GM12801 (cell line): Measurements from ENCODE around the gene SLC2A6.

Experiments used
- TF ChIP-seq, protein P1 (sequence below): IDR thresholded peaks from one replicate; pipeline ENCODE4 v1.5.1; 2011; ENCODE audit warnings: control low read depth; ENCODE audit not compliant: insufficient read length; ENCODE audit errors: extremely low read depth

SLC2A6 gene

DNA sequence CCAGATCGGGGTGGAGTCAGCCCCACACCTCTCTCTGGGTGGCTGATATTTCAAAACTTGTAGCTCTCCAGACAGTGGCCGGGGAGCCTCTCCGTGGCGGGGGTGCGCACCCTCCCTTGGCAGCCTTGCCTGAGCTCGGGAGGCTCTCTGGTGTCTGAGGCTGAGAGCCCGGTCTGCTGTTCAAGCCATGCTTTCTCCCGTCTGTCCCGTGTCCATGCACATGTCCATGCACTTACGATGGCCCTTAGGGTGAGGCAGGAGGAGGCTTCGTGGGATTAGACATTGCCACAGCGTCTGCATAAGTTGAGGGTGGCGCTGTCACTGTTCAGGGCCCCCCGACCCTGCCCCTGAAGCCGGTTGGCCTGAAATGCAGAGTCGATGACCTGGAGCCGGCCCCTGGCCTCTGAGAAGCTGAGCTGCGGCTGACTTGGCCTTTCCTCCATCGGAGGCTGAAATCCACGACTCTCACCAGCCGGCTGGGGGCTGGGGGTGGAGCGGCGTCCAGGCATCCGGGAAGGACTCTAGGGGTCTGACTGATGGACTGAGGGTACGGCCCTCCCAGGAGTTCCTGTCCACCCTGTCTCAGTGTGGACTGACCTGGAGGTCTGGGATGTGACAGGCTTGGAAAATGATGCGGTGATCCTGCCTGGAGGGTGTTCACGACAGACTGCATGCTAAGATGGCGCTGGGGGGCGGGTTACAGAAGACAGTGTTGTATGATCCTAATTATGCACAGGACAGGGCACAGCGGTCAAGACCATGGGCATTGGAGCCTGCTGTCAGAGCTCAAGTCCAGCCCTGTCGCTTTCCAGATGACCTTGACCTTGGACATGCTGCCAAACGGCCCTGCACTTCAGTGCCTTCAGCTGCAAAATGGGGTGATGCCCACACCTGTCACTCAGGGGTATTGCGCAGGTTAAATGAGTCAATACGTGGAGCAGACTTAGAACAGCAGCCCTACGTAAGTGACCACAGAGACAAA is 18.3 kb upstream of the SLC2A6 start:
- TF ChIP-seq, protein P1, sequence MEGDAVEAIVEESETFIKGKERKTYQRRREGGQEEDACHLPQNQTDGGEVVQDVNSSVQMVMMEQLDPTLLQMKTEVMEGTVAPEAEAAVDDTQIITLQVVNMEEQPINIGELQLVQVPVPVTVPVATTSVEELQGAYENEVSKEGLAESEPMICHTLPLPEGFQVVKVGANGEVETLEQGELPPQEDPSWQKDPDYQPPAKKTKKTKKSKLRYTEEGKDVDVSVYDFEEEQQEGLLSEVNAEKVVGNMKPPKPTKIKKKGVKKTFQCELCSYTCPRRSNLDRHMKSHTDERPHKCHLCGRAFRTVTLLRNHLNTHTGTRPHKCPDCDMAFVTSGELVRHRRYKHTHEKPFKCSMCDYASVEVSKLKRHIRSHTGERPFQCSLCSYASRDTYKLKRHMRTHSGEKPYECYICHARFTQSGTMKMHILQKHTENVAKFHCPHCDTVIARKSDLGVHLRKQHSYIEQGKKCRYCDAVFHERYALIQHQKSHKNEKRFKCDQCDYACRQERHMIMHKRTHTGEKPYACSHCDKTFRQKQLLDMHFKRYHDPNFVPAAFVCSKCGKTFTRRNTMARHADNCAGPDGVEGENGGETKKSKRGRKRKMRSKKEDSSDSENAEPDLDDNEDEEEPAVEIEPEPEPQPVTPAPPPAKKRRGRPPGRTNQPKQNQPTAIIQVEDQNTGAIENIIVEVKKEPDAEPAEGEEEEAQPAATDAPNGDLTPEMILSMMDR: no peak

DNA sequence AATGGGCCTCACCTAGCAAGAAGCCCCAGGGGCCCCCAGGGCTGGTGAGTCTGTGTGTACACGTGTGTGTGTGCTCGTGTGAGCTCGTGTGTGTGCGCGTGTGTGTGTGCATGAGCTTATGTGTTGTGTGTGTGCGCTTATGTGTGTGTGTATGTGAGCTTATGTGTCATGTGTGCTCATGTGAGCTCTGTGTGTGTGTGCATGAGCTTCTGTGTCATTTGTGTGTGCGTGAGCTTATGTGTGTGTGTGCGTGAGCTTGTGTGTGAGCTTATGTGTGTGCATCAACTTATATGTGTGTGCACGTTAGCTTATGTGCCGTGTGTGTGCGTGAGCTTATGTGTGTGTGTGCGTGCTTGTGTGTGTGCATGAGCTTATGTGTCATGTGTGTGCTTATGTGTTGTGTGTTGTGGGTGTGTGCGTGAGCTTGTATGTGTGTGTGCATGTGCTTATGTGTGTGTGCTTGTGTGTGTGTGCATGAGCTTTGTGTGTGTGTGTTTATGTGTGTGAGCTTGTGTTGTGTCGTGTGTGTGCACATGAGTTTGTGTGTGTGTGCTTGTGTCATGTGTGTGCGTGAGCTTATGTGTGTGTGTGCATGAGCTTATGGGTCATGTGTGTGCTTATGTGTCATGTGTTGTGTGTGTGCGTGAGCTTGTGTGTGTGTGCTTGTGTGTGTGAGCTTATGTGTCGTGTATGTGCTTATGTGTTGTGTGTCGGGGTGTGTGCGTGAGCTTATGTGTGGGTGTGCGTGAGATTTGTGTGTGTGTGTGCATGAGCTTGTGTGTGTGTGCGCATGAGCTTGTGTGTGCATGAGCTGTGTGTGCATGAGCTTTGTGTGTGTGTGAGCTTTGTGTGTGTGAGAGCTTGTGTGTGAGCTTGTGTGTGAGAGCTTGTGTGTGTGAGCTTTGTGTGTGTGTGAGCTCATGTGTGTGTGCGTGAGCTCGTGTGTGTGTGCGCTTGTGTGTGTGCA is 16.7 kb upstream of the SLC2A6 start:
- TF ChIP-seq, protein P1: no peak

DNA sequence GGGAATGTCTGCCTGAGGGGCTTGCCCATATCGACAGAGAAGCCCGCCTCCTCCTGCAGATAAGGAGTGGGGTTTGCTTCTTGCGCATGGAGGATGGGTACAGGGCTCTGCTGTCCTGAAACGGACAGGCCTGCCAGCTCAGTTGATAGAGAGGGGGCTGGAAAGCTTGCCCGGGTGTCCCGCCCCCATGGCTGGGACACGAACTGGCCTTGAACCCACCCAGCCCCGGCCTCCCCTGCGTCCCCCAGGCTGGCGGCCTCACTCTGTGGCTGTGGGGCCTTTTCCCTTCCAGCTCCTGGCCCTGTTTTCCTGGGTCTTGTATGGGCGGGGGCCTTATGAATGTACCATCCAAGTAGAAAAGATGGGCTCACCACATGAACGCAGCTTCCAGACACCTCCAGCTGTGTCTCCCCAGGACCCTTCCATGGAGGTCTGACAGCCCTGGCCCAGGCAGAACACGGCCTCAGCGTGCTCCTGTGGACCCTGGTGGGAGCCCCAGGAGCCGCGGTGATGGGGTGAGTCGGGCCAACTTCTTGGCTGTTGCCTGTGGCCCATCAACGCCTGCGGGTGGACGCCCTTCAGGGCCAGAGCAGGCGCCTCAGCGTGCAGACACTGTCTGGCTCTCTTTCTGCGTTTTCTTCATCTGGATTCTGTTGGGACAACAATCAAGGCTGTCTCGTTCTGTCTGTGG is 15.9 kb upstream of the SLC2A6 start:
- TF ChIP-seq, protein P1: no peak

DNA sequence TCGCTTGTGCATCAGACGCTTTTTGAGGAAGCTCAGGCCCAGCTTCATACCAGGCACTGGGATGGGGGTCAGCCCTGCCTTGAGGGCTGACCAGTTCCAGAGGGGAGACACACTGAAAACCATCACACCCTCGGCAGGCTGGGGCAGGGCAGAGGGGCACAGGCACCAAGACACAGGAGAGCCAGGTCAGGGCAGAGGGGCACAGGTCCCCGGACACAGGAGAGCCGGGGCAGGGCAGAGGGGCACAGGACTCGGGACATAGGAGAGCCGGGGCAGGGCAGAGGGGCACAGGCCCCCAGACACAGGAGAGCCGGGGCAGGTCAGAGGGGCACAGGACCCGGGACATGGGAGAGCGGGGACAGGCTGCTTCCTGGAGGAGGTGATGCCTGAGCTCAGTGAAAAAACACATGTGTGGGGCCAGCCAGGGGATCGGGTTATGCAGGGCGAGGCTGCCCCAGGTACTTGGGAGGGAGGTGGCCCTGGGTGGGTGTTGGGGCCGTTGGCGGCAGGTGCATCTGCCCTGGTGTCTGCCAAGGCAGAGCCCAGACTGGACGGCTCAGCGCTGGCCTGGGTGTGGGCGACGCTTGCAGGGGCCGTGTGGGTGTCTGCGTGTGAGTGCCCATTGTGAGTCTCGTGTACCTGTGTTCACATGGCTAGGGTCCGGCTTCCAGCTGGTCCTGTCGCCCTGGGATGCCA is 15.1 kb upstream of the SLC2A6 start:
- TF ChIP-seq, protein P1: no peak

DNA sequence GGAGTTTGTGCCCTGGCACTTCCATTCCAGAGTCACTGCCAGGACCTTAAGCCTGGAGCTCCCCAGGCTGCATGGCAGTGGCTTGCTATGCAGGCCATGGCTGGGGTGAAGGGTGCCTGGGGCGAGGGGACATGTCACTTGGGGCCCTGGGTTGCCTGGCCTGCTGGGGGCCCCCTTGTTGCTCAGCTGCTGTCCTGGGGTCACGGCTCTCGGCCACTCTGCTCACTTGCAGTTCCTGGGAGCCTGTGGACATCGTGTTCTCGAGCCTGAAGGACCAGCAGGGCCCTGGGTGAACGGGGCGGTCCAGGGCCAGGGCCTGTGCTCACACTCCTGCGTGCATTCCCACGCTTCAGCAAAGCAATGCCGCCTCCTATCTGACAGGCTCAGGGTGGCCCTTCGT is 14.5 kb upstream of the SLC2A6 start:
- TF ChIP-seq, protein P1: no peak

DNA sequence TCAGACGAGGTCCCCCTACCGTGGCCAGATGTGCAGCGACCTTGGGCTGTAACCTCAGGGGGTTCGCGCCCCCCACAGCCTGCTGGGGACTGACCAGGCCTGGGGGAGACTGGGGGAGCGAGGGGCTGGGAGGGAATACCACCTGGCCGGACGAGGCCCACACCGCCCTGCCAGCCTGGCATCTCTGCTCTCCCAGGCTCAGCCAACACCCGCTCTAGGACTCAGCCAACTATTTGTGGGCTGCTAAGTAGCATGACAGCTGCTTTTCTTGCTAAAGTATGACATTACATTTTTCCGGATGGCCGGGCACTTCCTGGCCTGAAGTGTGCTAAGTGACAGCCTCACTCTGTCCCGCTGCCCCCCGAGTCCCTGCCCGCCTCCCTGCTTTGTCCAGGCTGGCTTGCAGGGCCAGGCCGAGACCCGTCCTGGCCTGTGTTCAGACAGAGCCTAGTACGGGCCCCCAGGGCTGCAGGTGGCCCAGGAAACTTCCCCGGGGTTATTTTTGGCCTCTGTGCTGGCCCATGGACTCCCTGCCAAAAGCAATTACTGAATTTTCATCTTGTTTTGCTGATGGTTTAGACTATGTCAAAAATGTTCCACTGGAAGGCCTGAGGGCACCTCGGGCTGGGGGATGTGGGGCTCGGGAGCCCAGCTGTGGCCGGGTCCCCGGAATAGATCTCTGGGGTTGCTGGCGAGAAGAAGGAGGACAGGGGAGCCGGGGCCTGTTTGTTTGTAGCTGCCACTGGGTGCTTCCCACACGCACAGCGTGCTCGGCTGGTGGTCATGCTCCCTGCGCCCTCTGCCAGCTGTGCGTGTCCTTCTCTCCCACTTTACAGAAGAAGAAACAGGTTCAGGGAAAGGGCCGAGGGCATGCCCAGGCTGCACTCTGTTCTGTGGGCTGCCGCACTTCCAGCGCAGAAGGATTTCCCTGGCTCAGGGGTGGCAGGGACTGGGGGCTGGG is 13.4 kb upstream of the SLC2A6 start:
- TF ChIP-seq, protein P1: no peak
